ENCODE measurements around the gene JAG1.

JAG1 gene

GRCh38 chr20:10668677-10669368 is 5.0 kb downstream of the JAG1 start:
- DNase-seq (ENCODE audit: low read depth, low spot score), result no peak

GRCh38 chr20:10667560-10668167 is 6.1 kb downstream of the JAG1 start:
- no peak for DNase-seq (ENCODE audit: low read depth, low spot score)

- DNase-seq (ENCODE audit: low read depth, low spot score), result no peak
Observed at GRCh38 chr20:10667077-10667401, 6.8 kb downstream of the JAG1 start.

- no peak for DNase-seq (ENCODE audit: low read depth, low spot score)
Observed at GRCh38 chr20:10666221-10667076, 7.3 kb downstream of the JAG1 start.

GRCh38 chr20:10665791-10666190 is 8.0 kb downstream of the JAG1 start:
- DNase-seq (ENCODE audit: low read depth, low spot score), result peak; percentile 61

- DNase-seq (ENCODE audit: low read depth, low spot score), result no peak
Observed at GRCh38 chr20:10665027-10665561, 8.7 kb downstream of the JAG1 start.

GRCh38 chr20:10663756-10664155 is 10.0 kb downstream of the JAG1 start:
- no peak for DNase-seq (ENCODE audit: low read depth, low spot score)

GRCh38 chr20:10662661-10663458 is 10.9 kb downstream of the JAG1 start:
- no peak for DNase-seq (ENCODE audit: low read depth, low spot score)

GRCh38 chr20:10662151-10662550 is 11.6 kb downstream of the JAG1 start:
- DNase-seq (ENCODE audit: low read depth, low spot score), result no peak

- DNase-seq (ENCODE audit: low read depth, low spot score), result peak; percentile 45
Observed at GRCh38 chr20:10661261-10661660, 12.5 kb downstream of the JAG1 start.

- peak; percentile 57 for DNase-seq (ENCODE audit: low read depth, low spot score)
Observed at GRCh38 chr20:10660661-10661060, 13.1 kb downstream of the JAG1 start.

GRCh38 chr20:10659651-10660601 is 13.9 kb downstream of the JAG1 start:
- DNase-seq (ENCODE audit: low read depth, low spot score), result peak; percentile 67

GRCh38 chr20:10658876-10659632 is 14.7 kb downstream of the JAG1 start:
- no peak for DNase-seq (ENCODE audit: low read depth, low spot score)

- no peak for DNase-seq (ENCODE audit: low read depth, low spot score)
Observed at GRCh38 chr20:10658051-10658823, 15.6 kb downstream of the JAG1 start.

GRCh38 chr20:10657453-10657852 is 16.3 kb downstream of the JAG1 start:
- DNase-seq (ENCODE audit: low read depth, low spot score), result no peak

GRCh38 chr20:10655720-10656669 is 17.8 kb downstream of the JAG1 start:
- DNase-seq (ENCODE audit: low read depth, low spot score), result peak; percentile 87

GRCh38 chr20:10654630-10655029 is 19.2 kb downstream of the JAG1 start:
- peak; percentile 91 for DNase-seq (ENCODE audit: low read depth, low spot score)

GRCh38 chr20:10654250-10654610 is 19.6 kb downstream of the JAG1 start:
- DNase-seq (ENCODE audit: low read depth, low spot score), result no peak

Data from ELF-1 (cell line).